Measurements from ENCODE around the gene GINS3. TPM values are rescaled to one million over a fixed set of nuclear protein-coding genes. Genes with fewer than 3 reads are reported as not detected.

GINS3 gene
- total RNA-seq, 1 experiment from 2014 or later, result 16.4 TPM

GRCh38 chr16:58417600-58417999 lies 25.3 kb downstream of the GINS3 start:
- H3K4me1 ChIP-seq (ENCODE audit: insufficient read depth, low read length), result peaks cover 7% of the 10 kb centered on the region; the same call in 1 of the 2 replicates
- H3K27ac ChIP-seq (ENCODE audit: insufficient read length, low read depth, low read length), result no peak overlapping the region
- WGBS (ENCODE audit: extremely low coverage, insufficient read length, low lambda C conversion rate), result no CpG with 5 or more reads among the region's 5 CpGs
- no peak overlapping the region for H3K4me3 Mint-ChIP-seq
- no peak overlapping the region for H4K8ac ChIP-seq (replicated peaks; ENCODE audit: insufficient read length, low read depth, low read length)
- H2BK12ac ChIP-seq (ENCODE audit: insufficient read length, low read depth, low read length), result no peak overlapping the region
- H3T11ph ChIP-seq (ENCODE audit: low read length), result no peak overlapping the region
- H3K36me3 Mint-ChIP-seq (ENCODE audit: insufficient read depth in 1 of 3, low read depth in 3 of 3), result no peaks in the 10 kb centered on the region
- H2BK15ac ChIP-seq (ENCODE audit: low read depth, low read length), result no peak overlapping the region
- H4K91ac ChIP-seq (ENCODE audit: insufficient read length, low read depth, low read length), result no peak overlapping the region
- no peaks in the 10 kb centered on the region for H3K9me3 ChIP-seq (ENCODE audit: control insufficient read depth, low read depth, low read length)
- no peak overlapping the region for H3K56ac ChIP-seq (ENCODE audit: insufficient read length, low read depth, low read length)
- no peak overlapping the region for H4K5ac ChIP-seq (ENCODE audit: insufficient read length, low read depth, low read length)
- H3K4ac ChIP-seq (ENCODE audit: low read depth, low read length), result no peak overlapping the region
- H3K14ac ChIP-seq (ENCODE audit: insufficient read depth, low read length), result no peak overlapping the region
- H3K27ac Mint-ChIP-seq, result no peak overlapping the region
- H3K79me2 ChIP-seq (ENCODE audit: insufficient read depth, low read length), result no peaks in the 10 kb centered on the region
- H3K18ac ChIP-seq (ENCODE audit: insufficient read length, low read depth, low read length), result no peak overlapping the region
- no peaks in the 10 kb centered on the region for H3K23me2 ChIP-seq (ENCODE audit: insufficient read length, low read depth, low read length, poor library complexity, severe bottlenecking)
- no peak for TF ChIP-seq CTCF (conservative IDR thresholded peaks at IDR 0.05)
- no peak overlapping the region for H2BK120ac ChIP-seq (ENCODE audit: low read depth, low read length, poor library complexity, severe bottlenecking)
- no peak overlapping the region for H2BK20ac ChIP-seq (ENCODE audit: low read depth, low read length, poor library complexity, severe bottlenecking)
- peaks cover 27 to 47% of the 10 kb centered on the region in 2 experiments for H3K4me1 Mint-ChIP-seq
- no peak overlapping the region for H3K23ac ChIP-seq (ENCODE audit: insufficient read length, low read depth, low read length)
- H3K79me1 ChIP-seq (ENCODE audit: insufficient read depth, low read depth, low read length, poor library complexity, severe bottlenecking), result no peaks in the 10 kb centered on the region
- no peak overlapping the region for H2AK5ac ChIP-seq (ENCODE audit: insufficient read length, low read length)
- no peak overlapping the region for H3K4me2 ChIP-seq (ENCODE audit: insufficient read depth, insufficient read length, low read length)
- H3K27me3 Mint-ChIP-seq (ENCODE audit: low read depth), result peaks cover 15% of the 10 kb centered on the region
- H4K20me1 ChIP-seq (ENCODE audit: control insufficient read depth, insufficient read depth, insufficient read length), result no peaks in the 10 kb centered on the region
- no peak overlapping the region for H3K9ac ChIP-seq (ENCODE audit: extremely low read depth, insufficient read length, low read length)
- no peak overlapping the region for H2AFZ ChIP-seq (ENCODE audit: low read length)
- no peak overlapping the region for H2BK5ac ChIP-seq (ENCODE audit: insufficient read length, low read length)
- no peak for DNase-seq
- no peaks in the 10 kb centered on the region for H3K9me3 Mint-ChIP-seq
- H3K27me3 ChIP-seq (ENCODE audit: insufficient read depth, low read length), result no peaks in the 10 kb centered on the region
